GM19455 (cell line): ENCODE data around the gene HOXC11.

Source experiments
- ATAC-seq: cut with Tn5 transposase; IDR thresholded peaks from one replicate; pipeline ENCODE4 v1.9.1; 2021; ENCODE audit not compliant: unreplicated experiment

The HOXC11 gene

GRCh38 chr12:53972722-53973235 is at the start of gene HOXC11:
Gene HOXC11 (plus strand): TSS chr12:53973126. CDS start chr12:53973242, 116 bp downstream.
- ATAC-seq, result no peak

- no peak for ATAC-seq
Observed at GRCh38 chr12:53924521-53925405, 48.2 kb upstream of the HOXC11 start.

- ATAC-seq, result no peak
Observed at GRCh38 chr12:53927220-53928029, 45.5 kb upstream of the HOXC11 start.

GRCh38 chr12:53928054-53928835 is 44.7 kb upstream of the HOXC11 start:
- no peak for ATAC-seq

- ATAC-seq, result no peak
Observed at GRCh38 chr12:53929527-53929926, 43.4 kb upstream of the HOXC11 start.

GRCh38 chr12:53930591-53931255 is 42.2 kb upstream of the HOXC11 start:
- ATAC-seq, result no peak

GRCh38 chr12:53931844-53932581 is 40.9 kb upstream of the HOXC11 start:
- no peak for ATAC-seq

GRCh38 chr12:53932915-53933314 is 40.0 kb upstream of the HOXC11 start:
- no peak for ATAC-seq

GRCh38 chr12:53935383-53936341 is 37.3 kb upstream of the HOXC11 start:
- ATAC-seq, result no peak

- no peak for ATAC-seq
Observed at GRCh38 chr12:53937099-53937498, 35.8 kb upstream of the HOXC11 start.

- no peak for ATAC-seq
Observed at GRCh38 chr12:53937596-53938325, 35.2 kb upstream of the HOXC11 start.

- ATAC-seq, result no peak
Observed at GRCh38 chr12:53938326-53939140, 34.4 kb upstream of the HOXC11 start, which contains the start of gene HOXC13. Gene HOXC13 (plus strand): TSS chr12:53938831. CDS start chr12:53938907, 76 bp downstream.

GRCh38 chr12:53939141-53940108 is 33.5 kb upstream of the HOXC11 start:
- no peak for ATAC-seq

- ATAC-seq, result no peak
Observed at GRCh38 chr12:53940443-53941014, 32.4 kb upstream of the HOXC11 start.

GRCh38 chr12:53941187-53941586 is 31.7 kb upstream of the HOXC11 start:
- no peak for ATAC-seq
